NCI-H226 (cell line): ENCODE data around the gene ABCC1.

ENCODE experiments used
- DNase-seq: peaks from one replicate; pipeline ENCODE4 v3.0.0-alpha.2; 2015

The ABCC1 gene

GRCh38 chr16:16000685-16001084, 51.3 kb downstream of the ABCC1 start:
- DNase-seq = no peak

DNA sequence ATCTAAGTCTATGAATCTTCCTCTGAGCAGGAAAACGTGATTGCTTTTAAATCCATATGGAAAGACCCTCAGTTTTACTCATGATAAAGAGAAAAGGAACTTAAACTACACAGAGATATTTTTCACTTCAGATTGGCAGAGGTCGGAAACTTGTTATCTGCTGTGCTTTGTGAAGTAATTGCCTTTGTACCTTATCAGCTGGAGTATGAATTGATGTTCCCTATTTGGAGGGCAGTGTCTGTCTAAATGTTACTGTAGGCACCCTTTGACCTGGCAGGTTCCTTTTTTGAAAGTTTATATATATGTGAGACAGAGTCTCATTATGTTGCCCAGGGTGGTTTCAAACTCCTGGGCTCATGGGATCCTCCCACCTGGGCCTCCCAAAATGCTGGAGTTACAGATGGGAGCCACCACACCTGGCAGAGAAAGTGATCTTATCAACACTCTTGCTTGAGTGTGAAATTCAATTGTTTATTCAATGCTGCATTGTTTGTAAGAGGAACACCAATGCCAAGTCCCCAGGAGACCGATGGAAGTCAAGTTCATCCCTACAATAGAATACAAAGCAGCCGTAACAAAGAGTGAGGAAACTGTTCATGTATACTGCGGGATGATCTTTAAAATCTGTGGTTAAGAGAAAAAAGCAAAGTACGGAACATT, 52.3 kb downstream of the ABCC1 start:
- DNase-seq = no peak

DNA sequence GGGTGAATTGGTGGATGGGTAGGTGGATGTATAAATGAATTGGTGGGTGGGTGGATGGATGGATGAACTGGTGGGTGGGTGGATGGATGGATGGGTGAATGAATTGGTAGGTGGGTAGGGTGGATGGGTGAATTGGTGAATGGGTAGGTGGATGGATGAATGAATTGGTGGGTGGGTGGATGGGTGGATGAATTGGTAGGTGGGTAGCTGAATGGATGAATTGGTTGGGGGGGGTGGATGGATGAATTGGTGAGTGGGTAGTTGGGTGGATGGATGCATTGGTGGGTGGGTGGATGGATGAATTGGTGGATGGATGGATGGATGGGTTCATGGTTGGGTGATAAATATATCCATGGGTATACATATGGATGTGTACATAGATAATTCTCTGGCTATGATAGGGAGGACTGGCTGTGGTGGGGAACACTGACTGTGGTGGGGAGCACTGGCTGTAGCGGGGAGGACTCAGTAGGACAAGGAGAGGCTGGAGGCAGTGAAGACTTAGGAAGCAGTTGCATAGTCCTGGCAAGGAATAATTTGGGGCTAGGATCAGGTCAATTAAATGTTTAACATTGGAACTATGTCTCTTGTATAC, 54.4 kb downstream of the ABCC1 start:
- no peak for DNase-seq

- DNase-seq = peak; percentile 73
Observed at GRCh38 chr16:16004314-16004749, 54.9 kb downstream of the ABCC1 start.

- DNase-seq = no peak
Observed at GRCh38 chr16:16005721-16006120, 56.3 kb downstream of the ABCC1 start.

DNA sequence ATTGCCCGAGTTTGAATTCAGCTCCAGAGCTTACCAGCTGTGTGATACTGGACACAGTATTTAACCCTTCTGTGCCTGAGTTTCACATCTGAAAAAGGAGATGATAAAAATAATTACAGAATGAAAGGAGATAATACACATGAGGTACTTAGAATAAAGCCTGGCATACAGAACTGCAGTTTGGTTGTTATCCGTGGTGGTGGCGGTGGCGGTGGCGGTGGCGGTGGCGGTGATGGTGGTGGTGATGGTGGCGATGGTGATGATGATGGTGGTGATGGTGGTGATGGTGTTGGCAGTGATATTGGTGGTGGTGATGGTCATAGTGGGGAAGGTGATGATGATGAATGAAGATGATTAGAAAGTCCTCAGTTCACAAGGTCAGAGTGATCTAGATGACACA, 57.2 kb downstream of the ABCC1 start:
- DNase-seq = no peak

DNA sequence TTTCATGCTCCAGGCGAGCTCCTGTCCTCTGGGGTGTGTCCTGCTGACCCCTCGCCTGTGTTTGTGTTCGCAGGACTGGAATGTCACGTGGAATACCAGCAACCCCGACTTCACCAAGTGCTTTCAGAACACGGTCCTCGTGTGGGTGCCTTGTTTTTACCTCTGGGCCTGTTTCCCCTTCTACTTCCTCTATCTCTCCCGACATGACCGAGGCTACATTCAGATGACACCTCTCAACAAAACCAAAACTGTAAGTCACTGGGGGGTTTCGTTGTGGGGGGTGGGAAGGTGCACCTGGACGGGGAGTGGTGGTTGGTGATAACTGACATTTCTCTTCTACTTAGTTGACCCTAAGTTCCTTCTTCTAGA, 58.3 kb downstream of the ABCC1 start:
- DNase-seq = no peak

GRCh38 chr16:16008666-16009065, 59.2 kb downstream of the ABCC1 start:
- no peak for DNase-seq

- DNase-seq = no peak
Observed at GRCh38 chr16:16009401-16009800, 60.0 kb downstream of the ABCC1 start.

- no peak for DNase-seq
Observed at GRCh38 chr16:16010194-16010593, 60.8 kb downstream of the ABCC1 start.

- DNase-seq = no peak
Observed at GRCh38 chr16:16012144-16012543, 62.7 kb downstream of the ABCC1 start.

GRCh38 chr16:16013812-16014211, 64.4 kb downstream of the ABCC1 start:
- no peak for DNase-seq

DNA sequence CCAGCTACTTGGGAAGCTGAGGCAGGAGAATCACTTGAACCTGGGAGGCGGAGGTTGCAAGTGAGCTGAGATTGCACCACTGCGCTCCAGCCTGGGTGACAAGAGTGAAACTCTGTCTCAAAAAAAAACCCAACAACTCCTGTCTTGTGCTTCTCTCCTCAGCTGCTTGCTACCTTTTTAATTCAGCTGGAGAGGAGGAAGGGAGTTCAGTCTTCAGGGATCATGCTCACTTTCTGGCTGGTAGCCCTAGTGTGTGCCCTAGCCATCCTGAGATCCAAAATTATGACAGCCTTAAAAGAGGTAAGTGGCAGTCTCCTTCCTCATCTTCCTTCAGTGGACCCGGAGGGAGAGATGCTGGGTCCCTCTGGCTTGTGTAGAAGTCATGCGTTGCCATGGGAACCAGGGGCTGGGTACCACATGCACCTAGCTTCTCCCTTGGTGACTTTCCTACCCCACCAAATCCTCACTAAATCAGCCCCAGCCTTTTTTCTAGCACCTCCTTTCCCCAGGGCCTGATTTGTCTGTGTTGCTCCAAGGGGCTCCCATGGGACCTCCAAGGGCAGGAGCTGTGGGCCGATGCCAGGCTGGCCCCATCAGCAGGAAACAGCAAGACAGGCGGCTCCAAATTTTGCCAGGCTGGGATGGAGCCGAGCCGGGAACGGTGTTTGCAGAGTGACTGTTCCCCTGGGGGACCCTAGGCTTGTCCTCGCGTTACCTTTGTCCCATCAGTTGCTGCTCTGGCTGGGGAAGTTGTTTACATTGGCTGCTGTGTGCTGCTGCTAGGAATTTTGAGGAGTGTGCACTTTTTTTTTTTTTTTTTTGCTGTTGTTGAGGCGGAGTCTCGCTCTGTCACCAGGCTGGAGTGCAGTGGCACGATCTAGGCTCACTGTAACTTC, 65.2 kb downstream of the ABCC1 start:
- no peak for DNase-seq

DNA sequence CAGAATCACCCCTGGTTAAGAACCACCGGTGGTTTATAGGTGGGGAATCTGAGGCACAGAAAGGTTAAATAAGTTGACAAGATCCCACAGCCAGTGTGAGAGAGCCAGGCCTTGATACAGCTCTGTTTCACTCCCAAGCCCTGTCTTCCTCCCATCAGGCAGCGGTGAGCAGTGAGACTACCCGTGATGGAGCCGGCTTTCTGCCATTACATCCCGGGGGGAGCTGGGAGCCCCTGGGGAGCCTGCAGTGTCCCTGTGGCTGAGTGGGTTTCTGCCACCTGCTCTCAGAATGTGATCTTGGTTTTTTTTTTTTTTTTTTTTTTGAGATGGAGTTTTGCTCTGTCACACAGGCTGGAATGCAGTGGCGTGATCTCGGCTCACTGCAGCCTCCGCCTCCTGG, 66.4 kb downstream of the ABCC1 start:
- no peak for DNase-seq

GRCh38 chr16:16016388-16016964, 67.1 kb downstream of the ABCC1 start:
- no peak for DNase-seq

DNA sequence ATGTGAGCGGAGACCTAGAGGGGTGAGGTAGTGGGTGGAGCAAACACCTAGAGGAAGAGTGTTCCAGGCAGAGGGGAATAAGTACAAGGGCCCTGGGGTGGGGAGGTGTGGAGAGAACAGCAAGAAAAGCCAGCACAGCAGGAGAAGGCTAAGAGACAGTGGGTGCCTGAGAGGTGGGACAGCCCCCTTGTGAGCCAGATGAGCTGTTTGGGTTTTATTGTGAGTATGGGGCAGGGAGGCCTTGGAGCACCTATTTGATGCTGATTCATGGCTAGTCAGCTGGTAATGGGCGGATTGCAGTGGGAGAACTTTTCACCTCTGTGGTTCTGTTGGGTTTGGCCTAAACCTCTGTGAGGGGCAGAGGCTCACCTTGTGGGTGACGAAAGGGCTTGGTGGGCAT, 68.4 kb downstream of the ABCC1 start:
- DNase-seq = peak; percentile 23

DNA sequence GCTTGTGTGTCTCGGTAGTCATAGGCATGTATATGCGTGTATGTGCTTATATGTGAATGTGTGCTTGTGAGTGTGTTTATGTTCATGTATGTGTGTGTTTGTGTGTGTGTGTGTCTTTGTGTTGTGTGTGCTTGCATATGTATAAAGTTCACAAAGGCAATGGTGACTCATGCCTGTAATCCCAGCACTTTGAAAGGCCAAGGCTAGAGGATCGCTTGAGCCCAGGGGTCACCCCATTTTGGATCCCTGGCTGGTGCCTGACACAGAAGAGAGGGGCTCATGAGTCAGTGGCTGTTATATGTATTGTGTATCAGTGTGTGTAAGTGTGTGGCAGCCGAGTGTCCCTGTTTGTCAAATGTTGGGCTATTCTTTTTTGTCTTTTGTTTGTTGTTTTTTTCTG, 69.3 kb downstream of the ABCC1 start:
- no peak for DNase-seq

DNA sequence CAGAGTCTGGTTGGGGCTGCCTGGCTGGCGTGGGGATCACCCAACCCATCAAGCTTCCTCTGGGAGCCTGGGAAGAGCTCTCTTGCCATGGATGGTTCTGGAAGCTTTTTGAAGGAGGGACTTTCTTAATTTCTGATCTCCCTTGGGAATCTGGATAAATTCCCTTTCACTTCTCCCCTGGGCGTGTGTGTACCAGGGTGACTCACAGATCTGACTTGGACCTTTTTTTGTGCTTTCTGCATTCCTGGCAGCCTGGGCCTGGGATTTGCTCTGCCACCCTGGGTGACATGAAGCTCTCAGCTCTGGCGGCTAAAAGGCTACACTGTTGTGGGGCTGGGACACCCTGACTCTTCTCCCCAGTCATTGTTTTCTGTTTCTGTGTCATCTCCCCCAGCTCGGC, 70.1 kb downstream of the ABCC1 start:
- peak; percentile 59 for DNase-seq

- no peak for DNase-seq
Observed at GRCh38 chr16:16020291-16020690, 70.9 kb downstream of the ABCC1 start.

GRCh38 chr16:16021020-16021419, 71.6 kb downstream of the ABCC1 start:
- DNase-seq = no peak

GRCh38 chr16:16021646-16021987, 72.2 kb downstream of the ABCC1 start:
- DNase-seq = no peak

GRCh38 chr16:16021988-16022682, 72.7 kb downstream of the ABCC1 start:
- peak; percentile 96 for DNase-seq

DNA sequence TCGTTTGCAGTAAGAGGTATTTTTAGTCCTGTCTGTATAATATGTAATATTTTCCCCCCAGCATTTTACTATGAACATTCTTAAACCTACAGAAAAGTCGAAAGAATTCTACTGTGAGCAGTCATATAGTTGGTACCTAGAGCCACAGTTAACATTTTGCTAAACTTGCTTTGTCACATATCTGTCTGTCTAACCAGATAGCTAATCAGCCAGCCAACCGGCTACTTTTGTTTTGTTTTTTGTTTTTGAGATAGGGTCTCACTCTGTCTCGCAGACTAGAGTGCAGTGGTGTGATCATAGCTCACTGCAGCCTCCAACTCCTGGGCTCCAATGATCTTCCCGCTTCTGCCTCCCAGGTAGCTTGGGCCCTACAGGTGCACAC, 73.3 kb downstream of the ABCC1 start:
- DNase-seq = no peak
